Fibroblast of lung (primary cell): ENCODE data around the gene TMPRSS4.

Experiments
- EZH2 ChIP-seq: IDR thresholded peaks from 2 replicates; pipeline ENCODE4 v1.5.1; 2012; ENCODE audit warnings: low read length, control low read depth, mild to moderate bottlenecking; ENCODE audit errors: missing control alignments
- TF ChIP-seq, protein P1 (sequence below), 2 donors: IDR thresholded peaks in 1 of 2; conservative IDR thresholded peaks in 1 of 2; 1 replicate in 1 of 2; 2 replicates in 1 of 2; pipeline ENCODE4 v1.5.1; 2011 to 2012; ENCODE audit warnings: low read length in 2 of 2, control low read depth in 1 of 2, inconsistent platforms in 1 of 2, low read depth in 1 of 2, mild to moderate bottlenecking in 1 of 2

GRCh38 chr11:118028626-118029025 lies 48.3 kb upstream of the TMPRSS4 start:
- TF ChIP-seq, protein P1, sequence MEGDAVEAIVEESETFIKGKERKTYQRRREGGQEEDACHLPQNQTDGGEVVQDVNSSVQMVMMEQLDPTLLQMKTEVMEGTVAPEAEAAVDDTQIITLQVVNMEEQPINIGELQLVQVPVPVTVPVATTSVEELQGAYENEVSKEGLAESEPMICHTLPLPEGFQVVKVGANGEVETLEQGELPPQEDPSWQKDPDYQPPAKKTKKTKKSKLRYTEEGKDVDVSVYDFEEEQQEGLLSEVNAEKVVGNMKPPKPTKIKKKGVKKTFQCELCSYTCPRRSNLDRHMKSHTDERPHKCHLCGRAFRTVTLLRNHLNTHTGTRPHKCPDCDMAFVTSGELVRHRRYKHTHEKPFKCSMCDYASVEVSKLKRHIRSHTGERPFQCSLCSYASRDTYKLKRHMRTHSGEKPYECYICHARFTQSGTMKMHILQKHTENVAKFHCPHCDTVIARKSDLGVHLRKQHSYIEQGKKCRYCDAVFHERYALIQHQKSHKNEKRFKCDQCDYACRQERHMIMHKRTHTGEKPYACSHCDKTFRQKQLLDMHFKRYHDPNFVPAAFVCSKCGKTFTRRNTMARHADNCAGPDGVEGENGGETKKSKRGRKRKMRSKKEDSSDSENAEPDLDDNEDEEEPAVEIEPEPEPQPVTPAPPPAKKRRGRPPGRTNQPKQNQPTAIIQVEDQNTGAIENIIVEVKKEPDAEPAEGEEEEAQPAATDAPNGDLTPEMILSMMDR (conservative IDR thresholded peaks at IDR 0.05 in 1 of 2, IDR thresholded peaks at IDR 0.05 in 1 of 2; ENCODE audit: low read depth in 1 of 2, low read length in 2 of 2): no peak
- no peak for TF ChIP-seq EZH2
